GM21723 (cell line): ENCODE measurements around the gene SERP2.
"Not testable (repeated sequence)": the region's sequence is repeated elsewhere in the genome, so short reads cannot be mapped to it uniquely, and the experiment has no call there.

Source experiments
- ATAC-seq: cut with Tn5 transposase; IDR thresholded peaks from one replicate; pipeline ENCODE4 v1.9.1; 2021; ENCODE audit warnings: mild to moderate bottlenecking, moderate library complexity; ENCODE audit not compliant: unreplicated experiment

Gene SERP2

DNA sequence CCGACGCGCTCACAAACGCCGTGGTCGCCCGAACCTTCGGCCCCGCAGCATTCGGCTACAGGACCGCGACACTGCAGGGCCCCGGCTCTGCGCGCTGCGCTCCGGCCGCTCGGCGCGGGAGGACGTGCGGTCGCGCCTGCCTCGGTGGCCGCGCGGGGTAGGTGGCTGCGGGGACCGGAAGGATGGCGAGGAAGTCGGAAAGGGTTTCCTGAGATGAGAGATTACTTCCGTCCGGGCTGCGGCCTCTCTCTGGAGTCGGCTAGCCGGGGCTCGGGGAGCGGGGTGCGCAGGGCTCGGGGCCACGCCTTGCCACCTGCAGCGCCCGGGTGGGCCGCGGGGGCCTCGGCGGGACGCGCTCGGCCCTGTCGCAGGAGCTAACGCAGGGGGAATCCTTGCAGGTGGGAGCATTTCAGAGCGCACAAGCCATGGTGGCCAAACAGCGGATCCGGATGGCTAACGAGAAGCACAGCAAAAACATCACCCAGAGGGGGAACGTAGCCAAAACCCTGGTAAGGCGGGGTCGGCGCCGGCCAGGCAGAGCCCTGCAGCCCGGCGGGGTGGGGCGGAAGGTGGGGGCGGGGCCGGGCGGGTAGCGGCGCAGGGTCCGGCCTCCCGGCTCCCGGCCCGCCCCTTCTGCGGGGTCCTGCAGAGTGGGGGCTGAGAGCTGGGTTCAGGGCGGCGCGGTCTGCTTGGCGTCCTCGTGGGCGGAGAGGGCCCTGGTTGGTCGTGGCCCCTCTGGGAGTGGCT lies at the start of gene SERP2:
SERP2 (plus strand) TSS at position 224 of the 747 bp plus-strand sequence; CDS start at position 426, 202 bp downstream.
- no peak for ATAC-seq

DNA sequence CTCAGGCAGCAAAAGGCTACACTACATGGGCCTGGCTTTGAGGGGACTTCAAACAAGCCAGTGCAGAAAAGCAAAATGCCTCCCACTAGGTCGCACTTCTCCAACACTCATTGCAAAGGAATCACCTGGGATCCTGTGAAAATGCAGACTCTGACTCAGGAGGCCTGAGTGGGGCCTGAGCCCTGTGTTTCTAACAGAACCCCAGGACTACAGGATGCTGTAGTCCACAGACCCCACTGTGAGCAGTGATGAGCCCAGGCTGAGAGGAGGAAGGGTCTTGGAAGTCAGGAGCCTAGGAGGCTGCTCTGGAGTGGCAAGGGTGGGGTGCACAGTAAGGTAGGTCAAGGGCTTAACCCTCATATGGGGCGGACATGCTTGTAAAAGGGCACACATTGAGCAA lies 46.7 kb upstream of the SERP2 start:
- ATAC-seq: no peak

DNA sequence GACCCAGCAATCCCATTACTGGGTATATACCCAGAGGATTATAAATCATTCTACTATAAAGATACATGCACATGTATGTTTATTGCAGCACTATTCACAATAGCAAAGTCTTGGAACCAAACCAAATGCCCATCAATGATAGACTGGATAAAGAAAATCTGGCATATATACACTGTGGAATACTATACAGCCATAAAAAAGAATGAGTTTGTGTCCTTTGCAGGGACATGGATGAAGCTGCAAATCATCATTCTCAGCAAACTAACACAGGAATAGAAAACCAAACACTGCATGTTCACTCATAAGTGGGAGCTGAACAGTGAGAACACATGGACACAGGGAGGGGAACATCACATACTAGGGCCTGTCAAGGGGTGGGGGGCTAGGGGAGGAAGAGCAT lies 44.6 kb upstream of the SERP2 start:
- ATAC-seq: not testable (repeated sequence)

DNA sequence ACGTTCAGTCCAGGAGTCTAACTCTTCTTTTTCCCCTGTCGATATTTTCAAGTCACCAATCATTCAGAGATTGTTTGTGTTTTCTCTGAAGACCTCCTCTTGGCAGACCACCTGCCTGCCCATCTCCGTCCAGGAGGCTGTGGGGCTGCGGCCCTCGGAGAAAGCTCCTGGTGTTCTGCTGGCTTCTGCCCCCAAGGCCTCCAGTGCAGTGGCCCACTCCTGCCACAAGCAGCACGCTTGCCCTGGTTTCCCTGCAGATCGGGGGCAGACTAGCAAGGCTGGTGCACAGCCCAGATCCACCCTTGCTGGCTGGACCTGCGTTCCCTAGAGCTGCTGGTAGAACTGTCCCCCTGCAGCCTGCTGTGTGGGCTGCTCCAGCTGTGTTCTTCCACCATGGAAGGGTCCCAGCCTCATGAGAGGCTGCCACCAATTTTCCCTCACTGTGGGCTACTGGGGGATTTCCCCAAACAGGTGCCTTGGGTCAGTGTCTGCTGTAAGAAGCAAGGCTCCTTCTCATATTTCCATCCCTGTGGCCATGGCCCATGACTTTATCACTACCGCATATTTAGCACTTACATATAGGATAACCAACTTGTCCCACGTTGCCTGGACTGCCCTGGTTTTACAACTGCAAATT lies 43.6 kb upstream of the SERP2 start:
- no peak for ATAC-seq

DNA sequence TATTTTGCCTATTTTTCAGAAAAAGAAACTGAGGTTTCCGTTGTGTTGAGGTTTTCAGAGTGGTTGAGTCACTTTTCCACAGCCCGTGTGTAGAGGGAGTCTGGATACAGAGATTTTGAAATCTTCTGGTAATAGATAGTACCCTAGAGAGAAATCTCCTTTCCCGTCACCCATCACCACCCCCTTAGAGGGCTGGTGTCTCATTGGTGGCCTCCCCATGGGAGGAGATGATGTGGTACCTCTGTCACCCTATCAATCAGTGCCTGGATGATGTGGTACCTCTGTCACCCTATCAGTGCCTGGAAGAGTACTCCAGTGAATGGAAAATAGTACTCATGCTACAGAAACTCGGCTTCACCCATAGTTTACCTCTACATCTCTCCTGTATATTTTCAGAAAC lies 42.2 kb upstream of the SERP2 start:
- ATAC-seq: no peak

DNA sequence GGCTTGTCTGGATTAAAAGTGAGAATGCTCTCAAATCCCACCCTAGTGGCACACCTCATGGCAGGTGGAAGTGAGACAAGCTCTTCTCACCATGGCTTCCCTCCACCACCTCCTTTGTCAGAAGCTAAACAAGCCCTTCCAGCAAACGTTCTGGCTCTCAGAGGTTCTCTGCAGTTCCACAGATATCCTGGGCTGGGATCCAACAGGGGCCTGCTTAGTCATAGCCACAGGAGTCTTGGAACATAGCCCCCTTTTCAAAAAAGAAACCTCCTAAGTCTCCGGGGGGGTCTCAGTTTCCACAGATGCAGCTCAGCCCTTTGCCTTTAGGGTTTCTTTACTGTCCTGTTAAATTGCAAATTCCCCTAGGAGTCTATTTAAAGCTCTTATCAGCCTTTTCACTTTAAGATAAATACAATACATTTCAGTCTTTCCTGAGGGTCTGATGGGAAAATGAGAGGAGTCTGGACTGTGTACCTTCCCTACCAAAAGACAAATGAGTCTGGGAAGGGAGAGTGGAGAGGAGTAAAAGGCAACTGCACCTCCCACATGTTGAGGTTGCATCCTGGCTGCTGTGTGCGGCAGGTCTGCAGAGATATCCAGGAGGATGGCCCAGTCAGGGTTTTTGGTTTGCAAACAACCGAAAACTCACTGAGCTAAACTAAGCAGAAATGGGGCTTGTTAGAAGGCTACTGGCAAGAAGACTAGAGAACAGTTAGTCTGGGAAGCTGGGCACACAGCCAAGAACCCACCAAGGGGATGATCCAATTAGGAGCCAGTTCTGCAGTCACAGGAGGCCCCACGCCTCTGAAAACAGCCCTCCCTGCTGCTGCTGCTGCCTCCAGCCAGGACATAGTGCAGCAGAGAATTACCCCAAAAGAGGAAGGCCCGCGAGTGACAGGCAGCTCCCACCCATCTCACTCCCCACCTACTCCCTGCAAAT lies 41.4 kb upstream of the SERP2 start:
- no peak for ATAC-seq

DNA sequence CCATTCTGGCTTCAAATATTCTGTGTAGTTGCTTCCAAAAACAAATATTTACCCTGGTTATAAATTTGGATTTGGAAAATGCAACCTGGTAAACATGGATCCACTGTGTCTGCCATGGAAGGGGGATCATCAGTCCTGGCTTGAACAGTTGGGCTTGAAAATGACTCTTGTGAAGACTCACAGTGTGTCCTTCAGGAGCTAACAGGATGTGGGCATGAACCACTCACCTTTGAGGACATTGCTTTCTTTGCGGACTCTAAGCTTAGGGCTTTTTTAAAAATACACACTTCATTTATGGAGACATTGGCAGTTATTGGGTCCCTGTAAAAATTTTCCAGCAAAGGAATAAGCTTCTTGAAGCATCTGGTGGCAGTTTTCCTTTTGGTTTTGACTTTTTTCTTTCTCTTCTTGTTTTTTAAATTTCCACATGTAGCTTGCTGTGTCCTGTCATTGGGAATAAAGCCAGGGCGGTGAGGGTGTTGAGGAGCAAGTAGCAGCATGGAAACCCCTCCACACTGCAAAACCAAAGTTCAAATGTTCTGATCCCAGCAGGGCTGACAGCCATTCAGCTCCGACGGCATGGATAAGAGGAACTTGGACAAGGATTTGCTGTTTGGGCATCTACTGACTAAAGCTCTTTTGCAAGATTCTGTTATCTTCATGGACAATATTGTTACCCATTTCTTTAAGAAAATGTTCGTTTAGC lies 39.5 kb upstream of the SERP2 start:
- no peak for ATAC-seq

DNA sequence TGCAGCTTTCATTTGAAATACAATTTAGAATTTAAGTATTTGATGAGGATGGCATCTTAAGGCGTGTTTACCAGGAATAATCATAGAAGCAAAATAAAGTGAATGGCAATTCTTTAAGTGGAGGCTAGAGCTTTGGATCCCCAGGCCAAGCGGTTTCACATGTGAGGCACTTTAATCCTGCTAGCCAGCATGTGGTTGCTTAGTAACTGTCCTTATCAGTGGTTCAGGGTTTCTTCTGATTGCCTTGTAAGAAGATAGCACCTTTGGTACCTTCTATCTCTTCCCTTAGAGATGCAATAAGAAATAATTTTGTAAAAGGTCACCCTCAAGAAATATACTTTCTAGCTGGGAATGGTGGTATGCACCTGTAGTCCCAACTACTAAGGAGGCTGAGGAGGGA lies 38.9 kb upstream of the SERP2 start:
- no peak for ATAC-seq

DNA sequence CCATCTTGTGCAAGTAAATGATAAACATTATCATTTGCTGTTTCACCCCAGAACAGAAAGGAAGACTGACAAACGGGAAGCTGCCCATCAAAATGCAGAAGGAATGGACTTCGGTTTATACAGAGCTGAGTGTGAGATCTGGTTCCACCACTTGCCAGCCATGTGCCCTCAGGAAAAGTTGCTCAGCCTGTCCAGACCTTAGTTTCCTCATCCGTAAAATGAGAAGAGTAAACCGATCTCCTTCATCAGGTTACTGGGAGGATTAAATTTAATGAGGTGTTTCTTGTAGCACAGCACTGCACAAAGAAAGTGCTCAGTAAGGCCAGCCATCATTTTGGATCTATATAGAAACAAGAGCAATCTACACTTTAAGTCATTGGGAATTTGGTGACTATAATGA lies 36.7 kb upstream of the SERP2 start:
- no peak for ATAC-seq

DNA sequence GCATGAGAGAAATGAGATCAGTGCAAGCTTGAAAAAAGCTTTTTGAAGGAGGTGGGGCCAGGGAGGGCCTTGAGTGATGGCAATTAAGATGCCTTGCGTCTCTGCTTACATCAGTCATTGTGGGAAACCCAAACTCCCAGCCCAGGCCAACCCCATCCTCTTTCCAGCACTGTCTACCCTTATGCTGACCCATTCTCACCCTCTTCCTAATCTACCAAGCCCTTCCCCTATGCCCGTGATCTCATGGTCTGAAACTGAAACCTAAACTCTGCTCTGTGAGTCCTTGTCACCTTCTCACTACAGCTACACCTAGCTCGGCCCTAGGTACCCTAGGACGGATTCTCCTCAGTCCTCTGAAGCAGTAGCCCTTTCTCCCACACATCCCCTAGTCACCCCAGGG lies 36.0 kb upstream of the SERP2 start:
- ATAC-seq: no peak

DNA sequence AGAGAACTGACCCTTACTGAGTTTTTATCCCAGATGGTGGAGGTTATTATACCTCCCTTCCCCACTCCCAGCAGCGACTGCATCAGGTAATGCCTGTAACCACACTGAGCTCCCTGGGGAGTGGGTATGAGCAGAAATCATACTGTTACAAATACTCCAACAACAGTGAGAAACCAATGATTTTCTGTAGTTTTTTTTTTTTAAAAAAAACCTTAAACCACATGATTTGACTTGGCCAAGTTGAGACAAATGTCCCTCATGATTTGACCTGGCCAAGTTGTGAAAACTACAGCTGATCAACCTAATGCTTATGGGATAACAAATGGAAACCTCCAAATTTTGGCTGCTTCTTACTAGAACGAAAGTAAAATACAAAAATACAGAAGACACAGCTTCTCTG lies 33.1 kb upstream of the SERP2 start:
- no peak for ATAC-seq

DNA sequence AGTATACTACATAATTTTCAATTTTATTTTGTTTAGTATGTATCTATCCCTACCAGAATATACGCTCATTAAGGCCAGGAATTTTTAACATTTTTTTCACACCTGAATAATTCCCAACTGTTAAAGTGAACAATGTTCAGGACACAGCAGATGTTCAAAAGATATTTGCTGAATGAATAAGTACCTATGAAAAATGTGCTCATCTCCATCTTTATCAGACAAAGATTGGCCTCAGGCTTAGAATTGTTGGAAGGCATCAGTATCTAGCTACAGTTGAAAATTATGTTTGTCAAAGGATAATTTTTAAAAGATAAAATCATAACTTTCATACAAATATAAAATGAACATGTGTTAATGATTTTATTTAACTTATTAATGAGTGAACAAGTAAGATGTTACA lies 30.9 kb upstream of the SERP2 start:
- ATAC-seq: no peak

DNA sequence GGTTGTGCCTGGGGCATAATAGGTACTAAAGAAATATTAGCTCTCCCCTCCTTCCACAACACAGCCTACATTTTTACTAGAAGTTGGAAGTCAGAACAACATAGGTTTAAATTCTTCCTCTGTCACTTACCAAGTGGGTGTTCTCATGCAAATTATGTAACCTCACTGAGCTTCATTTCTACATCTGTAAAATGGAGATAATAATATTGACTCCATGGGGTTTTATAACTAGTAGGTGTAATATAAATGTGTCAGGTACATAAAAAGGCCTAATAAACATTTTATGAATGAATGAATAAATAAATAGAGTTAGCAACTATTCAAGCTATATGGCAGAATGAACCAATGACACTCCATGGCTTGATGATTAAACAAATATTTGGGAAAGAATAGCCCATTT lies 27.1 kb upstream of the SERP2 start:
- ATAC-seq: no peak

DNA sequence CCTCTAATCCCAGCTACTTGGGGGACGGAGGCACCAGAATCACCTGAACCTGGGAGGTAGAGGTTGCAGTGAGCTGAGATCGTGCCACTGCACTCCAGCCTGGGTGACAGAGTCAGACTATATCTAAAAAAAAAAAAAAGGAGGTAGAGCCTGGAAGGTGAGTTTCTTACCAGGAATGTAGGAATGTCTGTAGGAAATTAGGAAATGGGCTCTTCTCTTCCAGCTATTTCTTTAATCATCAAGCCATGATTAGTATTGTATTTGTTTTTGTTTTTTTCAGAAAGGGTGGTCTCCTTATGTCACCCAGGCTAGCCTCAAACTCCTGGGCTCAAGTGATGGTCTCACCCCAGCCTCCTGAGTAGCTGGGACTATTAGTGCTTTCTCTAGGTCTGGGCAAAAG lies 26.3 kb upstream of the SERP2 start:
- ATAC-seq: no peak

DNA sequence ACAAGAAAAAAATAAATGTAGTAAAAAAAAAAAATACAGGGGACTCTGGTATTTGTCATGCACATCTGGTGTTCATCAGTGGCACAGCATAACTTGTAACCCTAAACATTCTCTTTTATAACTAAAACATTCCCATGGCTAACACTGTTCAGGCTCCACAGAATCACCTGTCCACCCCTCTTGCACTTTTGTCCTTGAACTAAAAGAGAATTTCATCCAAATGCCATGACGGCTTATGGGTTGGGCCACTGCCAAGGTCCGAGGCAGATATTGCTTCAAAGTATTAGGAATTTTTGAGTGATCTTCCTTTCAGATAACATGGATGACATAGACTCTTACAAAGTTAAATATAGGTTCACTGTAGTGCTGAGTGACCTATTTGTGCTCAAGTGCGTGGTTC lies 25.7 kb upstream of the SERP2 start:
- no peak for ATAC-seq

DNA sequence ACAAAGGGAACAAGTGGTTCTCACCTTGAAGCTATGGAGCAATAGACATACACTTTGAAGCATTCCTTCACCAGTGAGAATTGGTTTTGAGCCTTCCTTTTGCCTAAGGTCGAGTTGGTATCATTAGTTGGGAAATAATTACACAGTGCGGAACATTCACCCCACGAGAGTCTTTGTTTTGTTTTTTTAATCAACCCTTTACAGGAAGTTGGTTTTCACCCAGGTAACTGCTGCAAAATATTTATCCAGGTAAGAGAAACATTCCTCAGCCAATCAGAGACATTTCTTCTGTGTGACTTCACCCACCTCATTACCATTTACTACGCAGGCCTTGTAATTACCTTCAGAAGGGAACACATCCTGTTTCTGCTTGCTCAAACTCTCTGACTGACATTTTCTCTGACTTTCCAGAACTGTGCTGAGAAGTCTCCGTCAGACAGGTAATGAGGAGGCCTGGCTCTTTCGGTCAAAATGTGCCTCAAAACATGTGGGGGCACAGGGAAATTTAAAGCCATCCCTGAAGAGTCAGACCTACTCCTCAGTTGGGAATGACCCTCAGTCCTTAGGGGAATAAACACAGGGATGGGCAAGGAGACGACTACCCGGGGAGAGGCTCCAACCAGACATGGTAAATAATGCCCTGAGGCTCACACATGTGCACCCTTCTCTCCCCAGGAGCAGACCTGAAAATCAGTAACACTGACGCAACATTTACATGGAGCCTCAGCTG lies 22.7 kb upstream of the SERP2 start:
- no peak for ATAC-seq

DNA sequence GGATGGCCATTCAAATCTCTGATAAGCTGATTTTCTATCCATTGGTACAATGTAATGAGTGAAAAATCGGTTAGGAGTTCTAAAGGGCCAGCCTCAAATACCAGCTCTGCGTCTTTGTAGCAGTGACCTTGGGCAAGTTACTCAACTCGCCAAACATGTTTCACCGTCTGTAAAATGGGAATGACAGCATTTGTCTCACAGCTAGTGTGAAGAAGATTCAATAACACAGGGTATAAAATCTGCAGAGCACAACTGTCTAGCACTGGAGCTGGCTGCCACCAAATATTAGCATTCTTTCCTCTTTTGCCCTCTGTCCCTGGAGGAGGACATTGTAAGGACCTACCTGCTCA lies 22.1 kb upstream of the SERP2 start:
- no peak for ATAC-seq

DNA sequence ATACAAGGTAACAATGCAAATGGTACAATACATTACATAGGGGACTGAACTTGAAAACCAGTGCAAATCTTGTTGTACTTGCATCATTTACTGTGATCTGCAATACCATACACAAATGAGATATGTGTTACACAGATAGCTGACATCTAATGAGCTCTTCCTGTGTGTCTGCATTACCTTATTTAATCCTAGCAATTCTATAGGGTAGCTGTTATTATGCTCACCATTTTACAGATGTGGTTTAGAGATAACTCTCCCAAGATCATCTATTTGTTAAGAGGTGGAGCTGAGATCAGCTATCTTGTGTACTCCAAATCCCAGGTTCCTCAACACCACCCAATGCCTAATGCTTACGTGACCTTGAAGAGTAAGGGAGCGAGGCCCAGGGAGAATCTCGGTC lies 21.4 kb upstream of the SERP2 start:
- no peak for ATAC-seq

DNA sequence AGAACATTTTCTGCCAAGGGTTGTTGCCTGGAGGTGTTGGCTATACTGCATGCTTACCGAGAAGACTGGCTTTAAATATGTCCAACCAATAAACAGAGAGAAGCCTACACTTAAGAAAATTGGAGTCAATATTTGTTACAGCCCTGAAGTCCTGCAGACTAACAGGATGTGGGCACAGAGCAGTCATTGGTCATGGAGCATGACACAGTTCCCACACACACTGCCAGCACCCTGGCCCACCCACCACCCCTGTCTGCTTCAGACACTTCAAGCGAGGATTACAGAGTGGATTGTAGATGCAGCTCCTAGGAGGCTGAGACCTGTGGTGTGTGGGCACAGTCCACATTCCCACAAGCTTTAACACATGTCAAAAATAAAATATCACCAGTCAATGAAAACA lies 21.0 kb upstream of the SERP2 start:
- ATAC-seq: no peak

DNA sequence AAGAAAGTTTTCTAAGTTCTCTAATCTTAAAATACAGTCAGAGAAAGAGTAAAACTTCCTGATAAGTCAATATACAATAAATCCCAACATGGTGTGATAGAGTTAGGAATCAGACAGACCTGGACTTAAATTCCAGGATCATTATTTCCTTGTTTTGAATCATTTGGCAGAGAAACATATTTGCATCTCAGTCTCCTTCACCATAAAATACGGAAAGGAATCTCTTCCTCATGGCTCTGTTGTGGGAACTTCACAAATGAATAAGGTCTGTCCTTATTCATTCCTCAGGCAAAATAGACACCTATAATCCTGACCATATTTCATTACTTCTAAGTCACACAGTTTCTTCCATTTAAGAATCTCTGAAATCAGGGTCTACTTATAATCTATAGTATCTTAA lies 19.3 kb upstream of the SERP2 start:
- no peak for ATAC-seq

DNA sequence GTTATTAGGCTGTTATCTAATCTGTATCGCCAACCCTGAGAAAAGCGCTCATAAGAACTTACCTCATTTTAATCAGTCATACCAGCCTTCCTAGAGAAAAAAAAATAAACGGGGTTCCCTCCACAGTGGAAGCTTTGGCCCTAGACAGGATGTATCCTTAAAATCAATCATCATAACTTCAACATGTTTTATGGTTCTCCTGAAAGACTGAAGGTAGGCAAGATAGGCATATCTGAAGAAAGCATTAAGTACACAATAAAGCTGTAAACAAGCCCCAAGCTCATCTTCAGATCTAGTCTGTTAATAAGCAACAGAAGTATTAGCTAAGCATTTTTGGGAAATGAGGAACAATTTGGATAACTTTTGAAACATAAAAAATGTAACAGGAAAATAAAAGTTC lies 18.7 kb upstream of the SERP2 start:
- no peak for ATAC-seq
